ENCODE measurements around the gene KLHL14.

GRCh38 chr18:32722279-32722678, 50.5 kb downstream of the KLHL14 start:
- no peak for TF ChIP-seq CTCF (conservative IDR thresholded peaks at IDR 0.05; ENCODE audit: low read length)
- TF ChIP-seq EZH2phosphoT487 (IDR thresholded peaks at IDR 0.05; ENCODE audit: borderline replicate concordance, low read depth, low read length), result no peak

Data from OCI-LY7 (cell line).